HepG2 (cell line): ENCODE data around the gene MILR1. TPM values are rescaled to one million over a fixed set of nuclear protein-coding genes. Genes with fewer than 3 reads are reported as not detected.

Experiments
- DZIP1 ChIP-seq: sonication (generic); formaldehyde crosslinking; IDR thresholded peaks from 2 replicates; pipeline ENCODE4 v1.5.0; 2020; ENCODE audit warnings: mild to moderate bottlenecking, missing genetic modification reagents
- FOXK2 ChIP-seq: fragments of 450-650 bp; IDR thresholded peaks from 2 replicates; pipeline ENCODE4 v1.6.1; 2016
- GLI4 ChIP-seq: sonication (generic); formaldehyde crosslinking; IDR thresholded peaks from 2 replicates; pipeline ENCODE4 v1.5.1; 2020; ENCODE audit warnings: missing genetic modification reagents, mild to moderate bottlenecking, moderate library complexity, borderline replicate concordance
- HBP1 ChIP-seq: IDR thresholded peaks from 2 replicates; pipeline ENCODE4 v1.6.1; 2016; ENCODE audit warnings: low read depth, control low read depth
- PATZ1 ChIP-seq: sonication (generic); formaldehyde crosslinking; IDR thresholded peaks from 2 replicates; pipeline ENCODE4 v1.4.0; 2020; ENCODE audit warnings: missing genetic modification reagents
- RFX1 ChIP-seq: fragments of 450-650 bp; IDR thresholded peaks from 2 replicates; pipeline ENCODE4 v1.6.1; 2017
- RNF2 ChIP-seq: fragments of 450-650 bp; conservative IDR thresholded peaks from 2 replicates; pipeline ENCODE4 v1.6.1; 2016; ENCODE audit warnings: low read depth
- SAP130 ChIP-seq: IDR thresholded peaks from 2 replicates; pipeline ENCODE4 v1.6.1; 2016; ENCODE audit warnings: low read depth
- SIN3A ChIP-seq: IDR thresholded peaks from 2 replicates; pipeline ENCODE4 v1.6.1; 2011; ENCODE audit warnings: low read depth, mild to moderate bottlenecking, control low read depth, low read length, borderline replicate concordance
- TFAP4 ChIP-seq: sonication (generic); IDR thresholded peaks from 2 replicates; pipeline ENCODE4 v1.6.1; 2016; ENCODE audit warnings: low read depth, borderline replicate concordance
- ZNF101 ChIP-seq: sonication (generic); formaldehyde crosslinking; IDR thresholded peaks from 2 replicates; pipeline ENCODE4 v1.4.0; 2020; ENCODE audit warnings: mild to moderate bottlenecking, low read depth, missing genetic modification reagents, borderline replicate concordance
- ZNF331 ChIP-seq: sonication (generic); formaldehyde crosslinking; IDR thresholded peaks from 2 replicates; pipeline ENCODE4 v1.4.0; 2020; ENCODE audit warnings: missing genetic modification reagents
- ZNF33B ChIP-seq: sonication (generic); formaldehyde crosslinking; IDR thresholded peaks from 2 replicates; pipeline ENCODE4 v1.5.1; 2020; ENCODE audit warnings: mild to moderate bottlenecking, missing genetic modification reagents
- ZNF44 ChIP-seq: sonication (generic); formaldehyde crosslinking; IDR thresholded peaks from 2 replicates; pipeline ENCODE4 v1.5.1; 2020; ENCODE audit warnings: mild to moderate bottlenecking, missing genetic modification reagents
- ZNF614 ChIP-seq: IDR thresholded peaks from 2 replicates; pipeline ENCODE4 v1.6.1; 2018; ENCODE audit warnings: missing biosample characterization, missing genetic modification reagents, inconsistent platforms, borderline replicate concordance
- ZNF691 ChIP-seq: sonication (generic); formaldehyde crosslinking; IDR thresholded peaks from 2 replicates; pipeline ENCODE4 v1.4.0; 2020; ENCODE audit warnings: missing genetic modification reagents, low read depth, mild to moderate bottlenecking, borderline replicate concordance
- ZNF703 ChIP-seq: sonication (generic); formaldehyde crosslinking; IDR thresholded peaks from 2 replicates; pipeline ENCODE4 v1.5.1; 2020; ENCODE audit warnings: missing genetic modification reagents, mild to moderate bottlenecking, moderate library complexity, borderline replicate concordance
- ZNF740 ChIP-seq: sonication (generic); formaldehyde crosslinking; IDR thresholded peaks from 2 replicates; pipeline ENCODE4 v1.4.0; 2020; ENCODE audit warnings: missing genetic modification reagents
- ZNF781 ChIP-seq: sonication (generic); formaldehyde crosslinking; IDR thresholded peaks from 2 replicates; pipeline ENCODE4 v1.5.1; 2020; ENCODE audit warnings: borderline replicate concordance, mild to moderate bottlenecking, missing genetic modification reagents; ENCODE audit errors: not compliant biosample characterization
- ZNF883 ChIP-seq: sonication (generic); formaldehyde crosslinking; IDR thresholded peaks from 2 replicates; pipeline ENCODE4 v1.5.1; 2020; ENCODE audit warnings: mild to moderate bottlenecking, missing genetic modification reagents; ENCODE audit errors: not compliant biosample characterization
- ZSCAN20 ChIP-seq: sonication (generic); formaldehyde crosslinking; IDR thresholded peaks from 2 replicates; pipeline ENCODE4 v1.4.0; 2020; ENCODE audit warnings: missing genetic modification reagents, mild to moderate bottlenecking, borderline replicate concordance
- polyA plus RNA-seq, 8 experiments: library from polyadenylated mRNA; depleted of rRNA in 3 of 8; stranded (reverse) in 7 of 8; unstranded in 1 of 8; fragments of >200 nt; fragmentation: Illumina TruSeq in 4 of 8; extraction: Trizol in 4 of 8; gene quantifications; 2 replicates each; pipeline versions ENCODE4 v1.2.1 to v1.2.3, GENCODE V29; 2011 to 2016; ENCODE audit warnings: low read depth in 4 of 8, missing spikeins in 1 of 8, mixed read lengths in 1 of 8; ENCODE audit not compliant: insufficient read depth in 1 of 8
- total RNA-seq, 5 experiments: library from RNA; depleted of rRNA; stranded (reverse); fragments of >200 nt; fragmentation: Illumina TruSeq; extraction: Trizol; gene quantifications; 2 replicates each; pipeline ENCODE4 v1.2.3, GENCODE V29; 2016; ENCODE audit warnings: low read depth in 1 of 5

MILR1 gene
- total and polyA plus RNA-seq, 2 of the 13 experiments (the other 11 are each of a cell fraction or from before 2014, with no cell fraction given) = 0.27 to 1.7 TPM

- TF ChIP-seq DZIP1 (no peak), ZSCAN20 (CRISPR knock-in tag) (no peak), PATZ1 (CRISPR knock-in tag) (0 out of 2 replicates have a peak, but pooled peaks have one; percentile 29), ZNF44 (CRISPR knock-in tag) (0 out of 2 replicates have a peak, but pooled peaks have one; percentile 83), SIN3A (no peak; the same call in 1 of the 2 replicates), ZNF331 (CRISPR knock-in tag) (0 out of 2 replicates have a peak, but pooled peaks have one; percentile 15), HBP1 (peak; percentile 64; the same call in 1 of the 2 replicates), GLI4 (CRISPR knock-in tag) (0 out of 2 replicates have a peak, but pooled peaks have one; percentile 76), SAP130 (peak; percentile 58), ZNF101 (CRISPR knock-in tag) (no peak), TFAP4 (peak; percentile 77; the same call in 1 of the 2 replicates), ZNF33B (no peak), ZNF740 (CRISPR knock-in tag) (no peak), FOXK2 (no peak), RFX1 (0 out of 2 replicates have a peak, but pooled peaks have one; percentile 9), ZNF703 (0 out of 2 replicates have a peak, but pooled peaks have one; percentile 0), RNF2 (no peak), ZNF691 (0 out of 2 replicates have a peak, but pooled peaks have one; percentile 4), ZNF883 (CRISPR knock-in tag) (no peak), ZNF614 (CRISPR knock-in tag) (0 out of 2 replicates have a peak, but pooled peaks have one; percentile 2), ZNF781 (CRISPR knock-in tag) (peak; percentile 35)
Measured at GRCh38 chr17:64507413-64507782, 58.5 kb downstream of the MILR1 start (continued).
